Gastrocnemius medialis (tissue), 4 donors: ENCODE measurements around the gene LAMA3.

Source experiments
- CTCF ChIP-seq, 5 experiments: fragments of 450-650 bp in 3 of 5; fragments of 200-600 bp in 2 of 5; sonication (generic) in 2 of 5; IDR thresholded peaks in 4 of 5; conservative IDR thresholded peaks in 1 of 5; 1 replicate in 4 of 5; 2 replicates in 1 of 5; pipeline ENCODE4 v1.5.1; 2016 to 2019; ENCODE audit warnings: antibody characterized with exemption in 5 of 5, mild to moderate bottlenecking in 3 of 5, moderate library complexity in 3 of 5
- POLR2A ChIP-seq, 2 donors: fragments of 450-650 bp; IDR thresholded peaks; one replicate each; pipeline ENCODE4 v1.6.1; 2017; ENCODE audit warnings: antibody characterized with exemption in 2 of 2, mild to moderate bottlenecking in 2 of 2, moderate library complexity in 2 of 2

GRCh38 chr18:23648940-23649607 lies 40.2 kb upstream of the LAMA3 start:
- TF ChIP-seq POLR2A (IDR thresholded peaks at IDR 0.05) (no peak), CTCF (IDR thresholded peaks at IDR 0.05 in 4 of 5, conservative IDR thresholded peaks at IDR 0.05 in 1 of 5) (no peak)
